HepG2 (cell line): ENCODE results near the gene NEU1. TPM values are rescaled to one million over a fixed set of nuclear protein-coding genes. Genes with fewer than 3 reads are reported as not detected.

ENCODE experiments used
- ASH2L ChIP-seq: fragments of 300-600, 200-600 bp; sonication (generic); IDR thresholded peaks from 2 replicates; pipeline ENCODE4 v1.7.0; 2017; ENCODE audit warnings: low read depth, mild to moderate bottlenecking, moderate library complexity, mixed read lengths, low read length; ENCODE audit not compliant: insufficient read length
- CBX1 ChIP-seq: IDR thresholded peaks from one replicate; pipeline ENCODE4 v1.6.1; 2016; ENCODE audit warnings: antibody characterized with exemption, low read depth
- CEBPB ChIP-seq: IDR thresholded peaks from 2 replicates; pipeline ENCODE4 v1.6.1; 2011; ENCODE audit warnings: low read depth, low read length, improper control_type of control experiment, borderline replicate concordance
- EED ChIP-seq: sonication (generic); formaldehyde crosslinking; IDR thresholded peaks from 2 replicates; pipeline ENCODE4 v1.5.0; 2020; ENCODE audit warnings: mild to moderate bottlenecking, missing genetic modification reagents
- KDM5B ChIP-seq: sonication (generic); formaldehyde crosslinking; IDR thresholded peaks from 2 replicates; pipeline ENCODE4 v1.4.0; 2020; ENCODE audit warnings: missing genetic modification reagents, mild to moderate bottlenecking, borderline replicate concordance
- KLF12 ChIP-seq: sonication (generic); formaldehyde crosslinking; IDR thresholded peaks from 2 replicates; pipeline ENCODE4 v1.4.0; 2020; ENCODE audit warnings: missing genetic modification reagents, borderline replicate concordance
- KLF15 ChIP-seq: sonication (generic); formaldehyde crosslinking; IDR thresholded peaks from 2 replicates; pipeline ENCODE4 v1.8.1; 2023; ENCODE audit warnings: borderline replicate concordance, mild to moderate bottlenecking, inconsistent platforms, missing genetic modification reagents, mixed read lengths
- PCBP2 ChIP-seq: fragments of 200-400 bp; formaldehyde crosslinking; optimal IDR thresholded peaks from 2 replicates; pipeline ENCODE3; 2018; ENCODE audit warnings: low read length, low read depth; ENCODE audit not compliant: poor library complexity, severe bottlenecking
- POLR2AphosphoS5 ChIP-seq: IDR thresholded peaks from 2 replicates; pipeline ENCODE4 v1.6.1; 2012; ENCODE audit warnings: low read depth, low read length
- RARG ChIP-seq: sonication (generic); formaldehyde crosslinking; IDR thresholded peaks from 2 replicates; pipeline ENCODE4 v1.4.0; 2020; ENCODE audit warnings: low read depth, mild to moderate bottlenecking, missing genetic modification reagents
- RBM22 ChIP-seq: fragments of 200-400 bp; formaldehyde crosslinking; optimal IDR thresholded peaks from 2 replicates; pipeline ENCODE3; 2017; ENCODE audit warnings: mild to moderate bottlenecking, low read length, moderate library complexity
- REPIN1 ChIP-seq: sonication (generic); formaldehyde crosslinking; IDR thresholded peaks from 2 replicates; pipeline ENCODE4 v1.8.0; 2022; ENCODE audit warnings: missing genetic modification reagents, low read depth, mild to moderate bottlenecking, borderline replicate concordance
- SIX4 ChIP-seq: sonication (generic); formaldehyde crosslinking; IDR thresholded peaks from 2 replicates; pipeline ENCODE4 v1.4.0; 2020; ENCODE audit warnings: missing genetic modification reagents
- SOX5 ChIP-seq: IDR thresholded peaks from 2 replicates; pipeline ENCODE4 v1.6.1; 2016; ENCODE audit warnings: borderline replicate concordance
- ZNF101 ChIP-seq: sonication (generic); formaldehyde crosslinking; IDR thresholded peaks from 2 replicates; pipeline ENCODE4 v1.4.0; 2020; ENCODE audit warnings: mild to moderate bottlenecking, low read depth, missing genetic modification reagents, borderline replicate concordance
- ZNF225 ChIP-seq: sonication (generic); formaldehyde crosslinking; IDR thresholded peaks from 2 replicates; pipeline ENCODE4 v1.4.0; 2020; ENCODE audit warnings: mild to moderate bottlenecking, missing genetic modification reagents
- ZNF781 ChIP-seq: sonication (generic); formaldehyde crosslinking; IDR thresholded peaks from 2 replicates; pipeline ENCODE4 v1.5.1; 2020; ENCODE audit warnings: borderline replicate concordance, mild to moderate bottlenecking, missing genetic modification reagents; ENCODE audit errors: not compliant biosample characterization
- polyA plus RNA-seq, 8 experiments: library from polyadenylated mRNA; depleted of rRNA in 3 of 8; stranded (reverse) in 7 of 8; unstranded in 1 of 8; fragments of >200 nt; fragmentation: Illumina TruSeq in 4 of 8; extraction: Trizol in 4 of 8; gene quantifications; 2 replicates each; pipeline versions ENCODE4 v1.2.1 to v1.2.3, GENCODE V29; 2011 to 2016; ENCODE audit warnings: low read depth in 4 of 8, missing spikeins in 1 of 8, mixed read lengths in 1 of 8; ENCODE audit not compliant: insufficient read depth in 1 of 8
- total RNA-seq, 5 experiments: library from RNA; depleted of rRNA; stranded (reverse); fragments of >200 nt; fragmentation: Illumina TruSeq; extraction: Trizol; gene quantifications; 2 replicates each; pipeline ENCODE4 v1.2.3, GENCODE V29; 2016; ENCODE audit warnings: low read depth in 1 of 5
- TF ChIP-seq, protein P1 (sequence below): sonication (generic); formaldehyde crosslinking; IDR thresholded peaks from 2 replicates; pipeline ENCODE4 v1.4.0; 2020; ENCODE audit warnings: mild to moderate bottlenecking, missing genetic modification reagents
- TF ChIP-seq, protein P2 (sequence below): sonication (generic); formaldehyde crosslinking; IDR thresholded peaks from 2 replicates; pipeline ENCODE4 v1.4.0; 2020; ENCODE audit warnings: missing genetic modification reagents
- TF ChIP-seq, protein P3 (sequence below): sonication (generic); formaldehyde crosslinking; IDR thresholded peaks from 2 replicates; pipeline ENCODE4 v1.8.0; 2022; ENCODE audit warnings: low read depth, missing genetic modification reagents

The NEU1 gene
- total and polyA plus RNA-seq, 2 of the 13 experiments (the other 11 are each of a cell fraction or from before 2014, with no cell fraction given) = 215 to 297 TPM

DNA sequence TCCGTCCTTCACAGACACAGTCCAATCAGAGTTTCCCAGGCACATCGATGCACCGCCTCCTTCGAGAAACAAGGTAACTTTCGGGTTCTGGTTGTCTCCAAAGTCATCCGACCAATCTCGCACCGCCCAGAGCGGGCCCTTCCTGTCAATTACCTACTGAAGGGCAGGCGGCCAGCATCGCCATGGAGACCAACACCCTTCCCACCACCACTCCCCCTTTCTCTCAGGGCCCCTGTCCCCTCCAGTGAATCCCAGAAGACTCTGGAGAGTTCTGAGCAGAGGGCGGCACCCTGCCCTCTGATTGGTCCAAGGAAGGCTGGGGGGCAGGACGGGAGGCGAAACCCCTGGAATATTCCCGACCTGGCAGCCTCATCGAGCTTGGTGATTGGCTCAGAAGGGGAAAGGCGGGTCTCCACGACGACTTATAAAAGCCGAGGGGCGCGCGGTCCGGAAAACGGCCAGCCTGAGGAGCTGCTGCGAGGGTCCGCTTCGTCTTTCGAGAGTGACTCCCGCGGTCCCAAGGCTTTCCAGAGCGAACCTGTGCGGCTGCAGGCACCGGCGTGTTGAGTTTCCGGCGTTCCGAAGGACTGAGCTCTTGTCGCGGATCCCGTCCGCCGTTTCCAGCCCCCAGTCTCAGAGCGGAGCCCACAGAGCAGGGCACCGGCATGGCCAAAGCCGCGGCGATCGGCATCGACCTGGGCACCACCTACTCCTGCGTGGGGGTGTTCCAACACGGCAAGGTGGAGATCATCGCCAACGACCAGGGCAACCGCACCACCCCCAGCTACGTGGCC is 35.1 kb downstream of the NEU1 start, which contains the start of gene HSPA1B (continued):
- TF ChIP-seq, protein P1, sequence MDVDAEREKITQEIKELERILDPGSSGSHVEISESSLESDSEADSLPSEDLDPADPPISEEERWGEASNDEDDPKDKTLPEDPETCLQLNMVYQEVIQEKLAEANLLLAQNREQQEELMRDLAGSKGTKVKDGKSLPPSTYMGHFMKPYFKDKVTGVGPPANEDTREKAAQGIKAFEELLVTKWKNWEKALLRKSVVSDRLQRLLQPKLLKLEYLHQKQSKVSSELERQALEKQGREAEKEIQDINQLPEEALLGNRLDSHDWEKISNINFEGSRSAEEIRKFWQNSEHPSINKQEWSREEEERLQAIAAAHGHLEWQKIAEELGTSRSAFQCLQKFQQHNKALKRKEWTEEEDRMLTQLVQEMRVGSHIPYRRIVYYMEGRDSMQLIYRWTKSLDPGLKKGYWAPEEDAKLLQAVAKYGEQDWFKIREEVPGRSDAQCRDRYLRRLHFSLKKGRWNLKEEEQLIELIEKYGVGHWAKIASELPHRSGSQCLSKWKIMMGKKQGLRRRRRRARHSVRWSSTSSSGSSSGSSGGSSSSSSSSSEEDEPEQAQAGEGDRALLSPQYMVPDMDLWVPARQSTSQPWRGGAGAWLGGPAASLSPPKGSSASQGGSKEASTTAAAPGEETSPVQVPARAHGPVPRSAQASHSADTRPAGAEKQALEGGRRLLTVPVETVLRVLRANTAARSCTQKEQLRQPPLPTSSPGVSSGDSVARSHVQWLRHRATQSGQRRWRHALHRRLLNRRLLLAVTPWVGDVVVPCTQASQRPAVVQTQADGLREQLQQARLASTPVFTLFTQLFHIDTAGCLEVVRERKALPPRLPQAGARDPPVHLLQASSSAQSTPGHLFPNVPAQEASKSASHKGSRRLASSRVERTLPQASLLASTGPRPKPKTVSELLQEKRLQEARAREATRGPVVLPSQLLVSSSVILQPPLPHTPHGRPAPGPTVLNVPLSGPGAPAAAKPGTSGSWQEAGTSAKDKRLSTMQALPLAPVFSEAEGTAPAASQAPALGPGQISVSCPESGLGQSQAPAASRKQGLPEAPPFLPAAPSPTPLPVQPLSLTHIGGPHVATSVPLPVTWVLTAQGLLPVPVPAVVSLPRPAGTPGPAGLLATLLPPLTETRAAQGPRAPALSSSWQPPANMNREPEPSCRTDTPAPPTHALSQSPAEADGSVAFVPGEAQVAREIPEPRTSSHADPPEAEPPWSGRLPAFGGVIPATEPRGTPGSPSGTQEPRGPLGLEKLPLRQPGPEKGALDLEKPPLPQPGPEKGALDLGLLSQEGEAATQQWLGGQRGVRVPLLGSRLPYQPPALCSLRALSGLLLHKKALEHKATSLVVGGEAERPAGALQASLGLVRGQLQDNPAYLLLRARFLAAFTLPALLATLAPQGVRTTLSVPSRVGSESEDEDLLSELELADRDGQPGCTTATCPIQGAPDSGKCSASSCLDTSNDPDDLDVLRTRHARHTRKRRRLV = 0 out of 2 replicates have a peak, but pooled peaks have one; percentile 63
- TF ChIP-seq EED (CRISPR knock-in tag) (no peak), PCBP2 (no peak), ASH2L (peak; percentile 21), CEBPB (no peak), RBM22 (peak; percentile 65), SOX5 (peak; percentile 14; the same call in 1 of the 2 replicates), CBX1 (peak; percentile 97), ZNF101 (no peak), KLF15 (CRISPR knock-in tag) (peak; percentile 56; the same call in 1 of the 2 replicates), POLR2AphosphoS5 (peak; percentile 100), SIX4 (CRISPR knock-in tag) (peak; percentile 68; the same call in 1 of the 2 replicates), KLF12 (CRISPR knock-in tag) (no peak; the same call in 1 of the 2 replicates), RARG (CRISPR knock-in tag) (no peak), ZNF225 (CRISPR knock-in tag) (peak; percentile 63; the same call in 1 of the 2 replicates), REPIN1 (CRISPR knock-in tag) (peak; percentile 59; the same call in 1 of the 2 replicates), KDM5B (peak; percentile 81; the same call in 1 of the 2 replicates), ZNF781 (CRISPR knock-in tag) (no peak)
- TF ChIP-seq, protein P2, sequence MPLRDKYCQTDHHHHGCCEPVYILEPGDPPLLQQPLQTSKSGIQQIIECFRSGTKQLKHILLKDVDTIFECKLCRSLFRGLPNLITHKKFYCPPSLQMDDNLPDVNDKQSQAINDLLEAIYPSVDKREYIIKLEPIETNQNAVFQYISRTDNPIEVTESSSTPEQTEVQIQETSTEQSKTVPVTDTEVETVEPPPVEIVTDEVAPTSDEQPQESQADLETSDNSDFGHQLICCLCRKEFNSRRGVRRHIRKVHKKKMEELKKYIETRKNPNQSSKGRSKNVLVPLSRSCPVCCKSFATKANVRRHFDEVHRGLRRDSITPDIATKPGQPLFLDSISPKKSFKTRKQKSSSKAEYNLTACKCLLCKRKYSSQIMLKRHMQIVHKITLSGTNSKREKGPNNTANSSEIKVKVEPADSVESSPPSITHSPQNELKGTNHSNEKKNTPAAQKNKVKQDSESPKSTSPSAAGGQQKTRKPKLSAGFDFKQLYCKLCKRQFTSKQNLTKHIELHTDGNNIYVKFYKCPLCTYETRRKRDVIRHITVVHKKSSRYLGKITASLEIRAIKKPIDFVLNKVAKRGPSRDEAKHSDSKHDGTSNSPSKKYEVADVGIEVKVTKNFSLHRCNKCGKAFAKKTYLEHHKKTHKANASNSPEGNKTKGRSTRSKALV (CRISPR knock-in tag) = no peak
- TF ChIP-seq, protein P3, sequence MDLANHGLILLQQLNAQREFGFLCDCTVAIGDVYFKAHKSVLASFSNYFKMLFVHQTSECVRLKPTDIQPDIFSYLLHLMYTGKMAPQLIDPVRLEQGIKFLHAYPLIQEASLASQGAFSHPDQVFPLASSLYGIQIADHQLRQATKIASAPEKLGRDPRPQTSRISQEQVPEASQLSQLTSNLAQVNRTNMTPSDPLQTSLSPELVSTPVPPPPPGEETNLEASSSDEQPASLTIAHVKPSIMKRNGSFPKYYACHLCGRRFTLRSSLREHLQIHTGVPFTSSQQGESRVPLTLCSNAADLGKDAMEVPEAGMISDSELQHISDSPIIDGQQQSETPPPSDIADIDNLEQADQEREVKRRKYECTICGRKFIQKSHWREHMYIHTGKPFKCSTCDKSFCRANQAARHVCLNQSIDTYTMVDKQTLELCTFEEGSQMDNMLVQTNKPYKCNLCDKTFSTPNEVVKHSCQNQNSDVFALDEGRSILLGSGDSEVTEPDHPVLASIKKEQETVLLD (CRISPR knock-in tag) = no peak
